Large intestine (tissue), 3 donors: Measurements from ENCODE around the gene HSD17B1. TPM values are rescaled to one million over a fixed set of nuclear protein-coding genes. Genes with fewer than 3 reads are reported as not detected.

Experiments
- DNase-seq, 2 donors: peaks; one replicate each; pipeline versions ENCODE4 v3.0.0 to v3.0.0-alpha.2; 2013
- H3K27ac ChIP-seq: one replicate; pipeline ENCODE4 v1.5.1; 2013; ENCODE audit warnings: low read length
- H3K27me3 ChIP-seq: 2 replicates; pipeline ENCODE4 v1.6.1; 2013; ENCODE audit warnings: low read length; ENCODE audit not compliant: control insufficient read depth, insufficient read depth
- H3K36me3 ChIP-seq: 2 replicates; pipeline ENCODE4 v1.6.1; 2013; ENCODE audit warnings: low read length; ENCODE audit not compliant: control insufficient read depth, insufficient read depth
- H3K4me1 ChIP-seq: one replicate; pipeline ENCODE4 v1.6.1; 2013; ENCODE audit warnings: low read length; ENCODE audit not compliant: control insufficient read depth, insufficient read depth
- H3K4me3 ChIP-seq: one replicate; pipeline ENCODE4 v1.5.1; 2013; ENCODE audit warnings: low read length
- H3K9me3 ChIP-seq: one replicate; pipeline ENCODE4 v1.6.1; 2013; ENCODE audit warnings: mild to moderate bottlenecking, low read depth, low read length, moderate library complexity; ENCODE audit not compliant: control insufficient read depth
- WGBS: methylation state at CpG from one replicate; pipeline ENCODE4 v1.1.5; 2013; ENCODE audit warnings: low lambda C conversion rate; ENCODE audit not compliant: insufficient coverage; 5-methylcytosine and 5-hydroxymethylcytosine counted together
- polyA plus RNA-seq: library from polyadenylated mRNA; unstranded; fragments of 120-200 nt; gene quantifications from one replicate; pipeline ENCODE4 v1.2.1, GENCODE V29; 2013

HSD17B1 gene
- polyA plus RNA-seq, 1 donor: 2.1 TPM

- H3K4me3 ChIP-seq: no peak overlapping the region
- H3K36me3 ChIP-seq: peaks cover 16% of the 10 kb centered on the region
- peak overlapping the region; percentile 93 for H3K27ac ChIP-seq
- DNase-seq: peak in 1 of 2 donors; percentile 47
- no peaks in the 10 kb centered on the region for H3K27me3 ChIP-seq
- peaks cover 65% of the 10 kb centered on the region for H3K4me1 ChIP-seq
- WGBS: no CpG with 5 or more reads among the region's 8 CpGs
- no peaks in the 10 kb centered on the region for H3K9me3 ChIP-seq
These were observed 29.9 kb upstream of the HSD17B1 start for GRCh38 chr17:42522798-42523278.

GRCh38 chr17:42525221-42525620, 27.5 kb upstream of the HSD17B1 start:
- Histone ChIP-seq H3K36me3 (peaks cover 16% of the 10 kb centered on the region), H3K27me3 (no peaks in the 10 kb centered on the region), H3K9me3 (no peaks in the 10 kb centered on the region), H3K27ac (no peak overlapping the region), H3K4me1 (peaks cover 46% of the 10 kb centered on the region), H3K4me3 (no peak overlapping the region)
- DNase-seq: no peak
- no CpG with 5 or more reads among the region's 2 CpGs for WGBS

- DNase-seq: no peak
- H3K27me3 ChIP-seq: no peaks in the 10 kb centered on the region
- H3K4me1 ChIP-seq: peaks cover 41% of the 10 kb centered on the region
- no peak overlapping the region for H3K4me3 ChIP-seq
- no peak overlapping the region for H3K27ac ChIP-seq
- WGBS: no CpG with 5 or more reads among the region's 6 CpGs
- no peaks in the 10 kb centered on the region for H3K9me3 ChIP-seq
- H3K36me3 ChIP-seq: peaks cover 15% of the 10 kb centered on the region
These were observed 26.7 kb upstream of the HSD17B1 start for GRCh38 chr17:42526031-42526444.

- WGBS: no CpG with 5 or more reads among the region's 6 CpGs
- peaks cover 30% of the 10 kb centered on the region for H3K4me1 ChIP-seq
- no peak overlapping the region for H3K4me3 ChIP-seq
- H3K27ac ChIP-seq: no peak overlapping the region
- no peaks in the 10 kb centered on the region for H3K36me3 ChIP-seq
- H3K27me3 ChIP-seq: no peaks in the 10 kb centered on the region
- H3K9me3 ChIP-seq: no peaks in the 10 kb centered on the region
- DNase-seq: no peak
These were observed 24.8 kb upstream of the HSD17B1 start for GRCh38 chr17:42527932-42528331.

- H3K9me3 ChIP-seq: no peaks in the 10 kb centered on the region
- H3K4me3 ChIP-seq: no peak overlapping the region
- DNase-seq: peak in 1 of 2 donors; percentile 53
- no peaks in the 10 kb centered on the region for H3K36me3 ChIP-seq
- H3K4me1 ChIP-seq: peaks cover 19% of the 10 kb centered on the region
- WGBS: no CpG with 5 or more reads among the region's 3 CpGs
- H3K27me3 ChIP-seq: no peaks in the 10 kb centered on the region
- no peak overlapping the region for H3K27ac ChIP-seq
These were observed 23.7 kb upstream of the HSD17B1 start for GRCh38 chr17:42529061-42529460.

GRCh38 chr17:42530952-42531454, 21.7 kb upstream of the HSD17B1 start:
- Histone ChIP-seq H3K4me1 (peaks cover 29% of the 10 kb centered on the region), H3K36me3 (no peaks in the 10 kb centered on the region), H3K27ac (peak overlapping the region; percentile 90), H3K9me3 (no peaks in the 10 kb centered on the region), H3K27me3 (no peaks in the 10 kb centered on the region), H3K4me3 (no peak overlapping the region)
- WGBS: no CpG with 5 or more reads among the region's 2 CpGs
- peak in 1 of 2 donors; percentile 34 for DNase-seq

GRCh38 chr17:42531455-42532354, 21.0 kb upstream of the HSD17B1 start:
- Histone ChIP-seq H3K27ac (peak overlapping the region; percentile 90), H3K36me3 (no peaks in the 10 kb centered on the region), H3K4me3 (peak overlapping the region; percentile 63), H3K4me1 (peaks cover 29% of the 10 kb centered on the region), H3K9me3 (no peaks in the 10 kb centered on the region), H3K27me3 (no peaks in the 10 kb centered on the region)
- DNase-seq: peak; percentile 75 to 88
- WGBS: no CpG with 5 or more reads among the region's 60 CpGs

GRCh38 chr17:42535155-42536047, 17.3 kb upstream of the HSD17B1 start:
- DNase-seq: no peak
- no CpG with 5 or more reads among the region's 26 CpGs for WGBS
- peaks cover 29% of the 10 kb centered on the region for H3K4me1 ChIP-seq

GRCh38 chr17:42536048-42536371, 16.7 kb upstream of the HSD17B1 start, which contains the start of gene NAGLU:
TSS of gene NAGLU (plus strand) at chr17:42536241. CDS start at chr17:42536273, 32 bp downstream.
- Histone ChIP-seq H3K4me3 (peak within 1 kb of the TSS; percentile 95), H3K27me3 (no peaks in the 10 kb centered on the region), H3K36me3 (peaks cover 17% of the 10 kb centered on the region), H3K4me1 (peaks cover 28% of the 10 kb centered on the region), H3K27ac (peak within 1 kb of the TSS; percentile 68), H3K9me3 (no peaks in the 10 kb centered on the region)
- peak; percentile 92 to 95 for DNase-seq
- no CpG with 5 or more reads among the region's 40 CpGs for WGBS

More at GRCh38 chr17:42535155-42536047, 17.3 kb upstream of the HSD17B1 start:
- no peaks in the 10 kb centered on the region for H3K9me3 ChIP-seq
- no peaks in the 10 kb centered on the region for H3K27me3 ChIP-seq
- H3K36me3 ChIP-seq: peaks cover 14% of the 10 kb centered on the region
- peak overlapping the region; percentile 54 for H3K4me3 ChIP-seq
- peak overlapping the region; percentile 68 for H3K27ac ChIP-seq
